ENCODE results near the gene TAS2R20. TPM values are rescaled to one million over a fixed set of nuclear protein-coding genes. Genes with fewer than 3 reads are reported as not detected.

The TAS2R20 gene
- total RNA-seq, 1 donor = 5.2 TPM

DNA sequence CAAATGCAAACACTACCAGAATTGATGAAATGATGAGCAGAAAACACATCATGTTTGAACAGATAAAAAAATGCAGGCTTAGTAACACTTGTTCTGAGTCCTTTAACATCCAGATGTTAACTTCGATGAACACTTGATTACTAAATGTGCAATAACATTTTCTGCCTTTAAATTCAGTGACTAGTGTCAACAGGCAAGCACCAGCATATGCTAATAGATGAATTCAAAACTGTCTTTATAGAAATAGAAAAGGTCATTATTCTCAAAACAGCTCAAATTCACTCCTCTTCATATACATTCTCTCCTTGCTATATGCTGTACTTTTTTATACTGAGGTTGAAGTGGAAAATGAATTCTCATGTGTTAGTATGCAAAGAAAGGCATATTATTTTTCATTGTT, 24.4 kb upstream of the TAS2R20 start, which contains the start of gene TAS2R19:
Gene TAS2R19, minus strand, starts transcription at position 101 of the 400 bp plus-strand sequence. Its CDS starts 49 bp downstream, at position 52.
- TF ChIP-seq, protein P1, sequence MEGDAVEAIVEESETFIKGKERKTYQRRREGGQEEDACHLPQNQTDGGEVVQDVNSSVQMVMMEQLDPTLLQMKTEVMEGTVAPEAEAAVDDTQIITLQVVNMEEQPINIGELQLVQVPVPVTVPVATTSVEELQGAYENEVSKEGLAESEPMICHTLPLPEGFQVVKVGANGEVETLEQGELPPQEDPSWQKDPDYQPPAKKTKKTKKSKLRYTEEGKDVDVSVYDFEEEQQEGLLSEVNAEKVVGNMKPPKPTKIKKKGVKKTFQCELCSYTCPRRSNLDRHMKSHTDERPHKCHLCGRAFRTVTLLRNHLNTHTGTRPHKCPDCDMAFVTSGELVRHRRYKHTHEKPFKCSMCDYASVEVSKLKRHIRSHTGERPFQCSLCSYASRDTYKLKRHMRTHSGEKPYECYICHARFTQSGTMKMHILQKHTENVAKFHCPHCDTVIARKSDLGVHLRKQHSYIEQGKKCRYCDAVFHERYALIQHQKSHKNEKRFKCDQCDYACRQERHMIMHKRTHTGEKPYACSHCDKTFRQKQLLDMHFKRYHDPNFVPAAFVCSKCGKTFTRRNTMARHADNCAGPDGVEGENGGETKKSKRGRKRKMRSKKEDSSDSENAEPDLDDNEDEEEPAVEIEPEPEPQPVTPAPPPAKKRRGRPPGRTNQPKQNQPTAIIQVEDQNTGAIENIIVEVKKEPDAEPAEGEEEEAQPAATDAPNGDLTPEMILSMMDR (IDR thresholded peaks at IDR 0.05; ENCODE audit: insufficient read depth, low read depth, low read length) = no peak
- no peak for DNase-seq (ENCODE audit: low read depth)

DNA sequence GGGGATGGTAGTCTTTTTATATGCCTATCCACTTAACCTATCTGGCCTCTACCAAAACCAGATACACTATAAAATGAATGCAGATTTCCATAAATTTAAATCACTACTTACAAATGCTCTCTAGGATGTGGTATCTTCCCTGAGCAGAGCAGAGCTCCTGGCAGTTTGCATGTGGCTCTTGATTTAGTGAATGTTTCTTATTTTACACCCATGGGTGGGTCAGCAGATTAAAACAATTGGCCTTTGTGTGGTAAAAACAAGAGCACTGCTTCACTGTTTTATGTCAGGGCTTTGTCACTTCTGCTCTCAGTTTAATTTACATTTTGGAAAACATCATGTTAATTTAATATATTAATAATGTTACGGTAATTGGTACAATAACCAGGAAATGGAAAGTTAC, 18.8 kb upstream of the TAS2R20 start:
- TF ChIP-seq, protein P1 (IDR thresholded peaks at IDR 0.05; ENCODE audit: insufficient read depth, low read depth, low read length) = no peak
- DNase-seq (ENCODE audit: low read depth) = no peak
- no peak overlapping the region for H3K4me3 ChIP-seq (ENCODE audit: low read depth, low read length)

More for the DNA sequence above, 24.4 kb upstream of the TAS2R20 start, which contains the start of gene TAS2R19:
- H3K4me3 ChIP-seq (ENCODE audit: low read depth, low read length) = no peak within 1 kb of the TSS

DNA sequence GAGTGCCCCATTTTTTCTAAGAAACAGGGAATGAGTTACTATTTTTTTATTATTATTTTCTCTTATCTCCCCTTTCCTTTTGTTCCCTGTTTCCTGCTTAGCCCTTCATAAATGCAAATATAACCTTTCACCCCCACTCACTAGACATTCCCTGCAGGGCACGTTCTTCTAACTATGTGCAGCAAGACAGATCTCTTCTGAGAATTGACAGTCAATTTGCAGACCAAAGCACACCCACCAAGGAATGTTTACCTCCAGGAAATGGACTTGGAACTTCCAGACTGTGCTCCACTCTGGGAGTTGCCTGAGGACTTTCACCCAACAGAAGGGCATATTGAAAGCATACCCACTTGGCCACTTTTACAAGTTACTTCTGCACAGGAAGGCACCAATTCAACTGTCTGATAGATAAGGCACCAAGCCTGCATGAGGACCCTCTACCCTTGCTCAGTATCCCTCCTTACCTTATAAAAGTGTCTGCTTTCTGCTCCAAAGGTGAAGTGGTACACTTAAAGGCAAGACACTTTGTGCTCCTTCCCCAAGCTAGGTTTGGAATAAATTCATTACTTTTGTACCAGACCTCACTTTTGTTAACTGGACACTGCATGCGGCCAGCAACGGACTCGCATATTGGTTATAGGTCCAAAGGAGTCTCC, 17.8 kb upstream of the TAS2R20 start:
- H3K4me3 ChIP-seq (ENCODE audit: low read depth, low read length) = no peak overlapping the region
- TF ChIP-seq, protein P1 (IDR thresholded peaks at IDR 0.05; ENCODE audit: insufficient read depth, low read depth, low read length) = no peak
- no peak for DNase-seq (ENCODE audit: low read depth)

DNA sequence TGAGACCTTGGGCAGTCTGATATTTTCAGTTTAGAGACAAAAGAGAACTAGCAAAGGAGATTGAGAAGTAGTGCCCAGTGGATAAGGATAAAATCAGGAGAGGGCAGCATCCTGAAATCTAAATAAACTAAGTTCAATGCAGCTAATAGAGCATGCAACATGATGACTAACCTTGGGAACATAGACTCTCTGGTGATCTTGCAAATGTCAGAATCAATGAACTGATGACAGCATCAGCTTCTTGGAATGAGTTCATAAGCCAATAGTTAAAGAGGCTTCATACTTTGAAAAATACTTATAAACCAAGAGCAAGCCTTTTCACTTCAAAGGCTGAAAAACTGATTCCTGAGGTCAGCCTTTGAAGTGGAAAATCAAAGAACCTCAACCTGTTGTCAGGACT, 16.1 kb upstream of the TAS2R20 start:
- DNase-seq (ENCODE audit: low read depth) = no peak

DNA sequence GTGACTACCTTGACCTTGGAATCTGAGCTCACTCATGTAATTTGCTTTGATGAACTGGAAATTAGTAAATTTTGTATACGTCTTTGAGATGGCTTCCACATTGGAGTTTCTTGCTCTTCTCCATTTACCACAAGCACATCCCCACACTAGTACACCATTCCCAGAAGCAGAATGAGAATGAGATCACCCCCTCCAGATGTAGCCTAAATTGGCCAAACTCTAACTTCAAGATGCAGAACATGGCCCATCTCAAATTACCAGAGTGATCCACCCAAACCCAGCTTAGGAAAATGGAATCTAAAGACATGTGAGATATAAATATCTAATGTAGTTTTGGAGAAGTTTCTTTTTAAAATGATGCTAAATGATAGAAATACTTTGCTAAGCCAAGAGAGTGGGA, 9.5 kb upstream of the TAS2R20 start:
- TF ChIP-seq, protein P1 (IDR thresholded peaks at IDR 0.05; ENCODE audit: insufficient read depth, low read depth, low read length) = no peak
- H3K4me3 ChIP-seq (ENCODE audit: low read depth, low read length) = no peak overlapping the region
- DNase-seq (ENCODE audit: low read depth) = no peak

More for the DNA sequence above, 16.1 kb upstream of the TAS2R20 start:
- TF ChIP-seq, protein P1 (IDR thresholded peaks at IDR 0.05; ENCODE audit: insufficient read depth, low read depth, low read length) = no peak
- H3K4me3 ChIP-seq (ENCODE audit: low read depth, low read length) = no peak overlapping the region

DNA sequence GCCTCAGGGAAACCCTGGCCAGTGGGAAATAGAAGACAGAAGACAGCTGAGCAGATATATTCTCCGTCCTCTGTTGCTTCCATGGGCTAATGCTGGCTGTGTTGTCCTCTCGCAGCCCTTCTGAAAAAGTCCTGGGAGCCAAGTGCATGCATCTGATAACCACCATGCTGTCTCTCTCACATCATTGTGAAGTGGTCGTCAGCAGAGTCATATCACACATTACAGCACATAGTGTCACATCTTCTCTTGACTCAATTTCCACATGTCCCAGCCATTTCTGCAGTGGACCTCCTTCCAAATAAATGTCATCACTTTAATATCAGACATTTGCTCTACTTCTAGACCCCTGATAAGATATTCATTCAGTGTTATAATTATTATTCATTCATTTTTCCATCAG, 3.8 kb downstream of the TAS2R20 start:
- DNase-seq (ENCODE audit: low read depth) = no peak
- TF ChIP-seq, protein P1 (IDR thresholded peaks at IDR 0.05; ENCODE audit: insufficient read depth, low read depth, low read length) = no peak
- H3K4me3 ChIP-seq (ENCODE audit: low read depth, low read length) = no peak overlapping the region

DNA sequence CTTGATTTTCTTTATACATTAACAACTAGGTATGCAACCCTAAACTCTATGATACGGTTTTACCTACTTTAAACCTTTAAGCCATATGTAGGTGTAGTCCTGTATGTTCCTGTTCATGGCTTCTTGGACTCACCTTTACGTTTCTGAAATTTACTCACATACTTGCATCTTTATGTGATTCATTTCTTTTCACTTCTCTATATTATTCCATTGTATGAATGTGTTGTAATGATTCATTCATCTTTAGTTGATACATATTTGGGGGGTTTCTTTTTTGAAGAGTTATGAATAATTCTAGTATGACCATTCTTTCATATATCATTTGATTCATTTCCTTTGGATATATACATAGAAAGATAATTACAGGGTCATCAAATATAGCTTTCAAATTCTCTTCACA, 9.0 kb downstream of the TAS2R20 start:
- H3K4me3 ChIP-seq (ENCODE audit: low read depth, low read length) = no peak overlapping the region
- DNase-seq (ENCODE audit: low read depth) = no peak
- TF ChIP-seq, protein P1 (IDR thresholded peaks at IDR 0.05; ENCODE audit: insufficient read depth, low read depth, low read length) = no peak
